Trophoblast cell (in vitro differentiated cells and primary cell): ENCODE data around the gene LILRB2.

Experiments
- DNase-seq, 2 donors: peaks; one replicate each; pipeline ENCODE4 v3.0.0-alpha.2; 2016
- H2AFZ ChIP-seq: 2 replicates; pipeline ENCODE4 v1.6.1; 2013; ENCODE audit warnings: low read length, moderate library complexity, mild to moderate bottlenecking; ENCODE audit not compliant: insufficient read depth, poor library complexity
- H2AK5ac ChIP-seq: 2 replicates; pipeline ENCODE4 v1.6.1; 2013; ENCODE audit warnings: mild to moderate bottlenecking, low read length
- H2BK120ac ChIP-seq: 2 replicates; pipeline ENCODE4 v1.6.1; 2013; ENCODE audit warnings: low read length, mild to moderate bottlenecking, moderate library complexity; ENCODE audit not compliant: insufficient read depth, poor library complexity
- H2BK12ac ChIP-seq: 2 replicates; pipeline ENCODE4 v1.6.1; 2013; ENCODE audit warnings: mild to moderate bottlenecking, low read length, moderate library complexity
- H2BK5ac ChIP-seq: 2 replicates; pipeline ENCODE4 v1.6.1; 2013; ENCODE audit warnings: low read length, low read depth, moderate library complexity, mild to moderate bottlenecking; ENCODE audit not compliant: poor library complexity
- H3K14ac ChIP-seq: 2 replicates; pipeline ENCODE4 v1.6.1; 2013; ENCODE audit warnings: mild to moderate bottlenecking, low read length
- H3K18ac ChIP-seq: 2 replicates; pipeline ENCODE4 v1.6.1; 2013; ENCODE audit warnings: mild to moderate bottlenecking, low read length
- H3K23ac ChIP-seq: 2 replicates; pipeline ENCODE4 v1.6.1; 2013; ENCODE audit warnings: low read length
- H3K27ac ChIP-seq: 2 replicates; pipeline ENCODE4 v1.5.1; 2013; ENCODE audit warnings: low read depth, mild to moderate bottlenecking, inconsistent platforms, low read length, moderate library complexity
- H3K27me3 ChIP-seq: 2 replicates; pipeline ENCODE4 v1.6.1; 2013; ENCODE audit warnings: inconsistent platforms, mild to moderate bottlenecking, low read length, moderate library complexity; ENCODE audit not compliant: insufficient read depth
- H3K36me3 ChIP-seq, 2 experiments: 1 replicate in 1 of 2; 2 replicates in 1 of 2; pipeline ENCODE4 v1.6.1; 2013; ENCODE audit warnings: low read length in 2 of 2, mild to moderate bottlenecking in 2 of 2, moderate library complexity in 1 of 2; ENCODE audit not compliant: insufficient read depth in 2 of 2, control insufficient read depth in 1 of 2
- H3K4ac ChIP-seq: 2 replicates; pipeline ENCODE4 v1.6.1; 2013; ENCODE audit warnings: low read depth, mild to moderate bottlenecking, low read length, moderate library complexity
- H3K4me1 ChIP-seq, 2 experiments: 1 replicate in 1 of 2; 2 replicates in 1 of 2; pipeline ENCODE4 v1.6.1; 2013; ENCODE audit warnings: low read length in 2 of 2, mild to moderate bottlenecking in 2 of 2, moderate library complexity in 1 of 2; ENCODE audit not compliant: insufficient read depth in 2 of 2, control insufficient read depth in 1 of 2
- H3K4me2 ChIP-seq: 2 replicates; pipeline ENCODE4 v1.6.1; 2013; ENCODE audit warnings: inconsistent platforms, mild to moderate bottlenecking, low read length, moderate library complexity
- H3K4me3 ChIP-seq: 2 replicates; pipeline ENCODE4 v1.5.1; 2013; ENCODE audit warnings: mild to moderate bottlenecking, low read depth, low read length, inconsistent platforms
- H3K79me1 ChIP-seq: one replicate; pipeline ENCODE4 v1.6.1; 2013; ENCODE audit warnings: low read length
- H3K79me2 ChIP-seq: 2 replicates; pipeline ENCODE4 v1.6.1; 2013; ENCODE audit warnings: low read length, mild to moderate bottlenecking; ENCODE audit not compliant: control insufficient read depth, insufficient read depth, poor library complexity
- H3K9ac ChIP-seq: 2 replicates; pipeline ENCODE4 v1.6.1; 2013; ENCODE audit warnings: mild to moderate bottlenecking, low read length
- H3K9me3 ChIP-seq: 2 replicates; pipeline ENCODE4 v1.6.1; 2013; ENCODE audit warnings: low read depth, mild to moderate bottlenecking, control low read depth, inconsistent platforms, low read length; ENCODE audit not compliant: insufficient read depth
- H4K12ac ChIP-seq: 2 replicates; pipeline ENCODE4 v1.6.1; 2013; ENCODE audit warnings: low read depth, mild to moderate bottlenecking, low read length, moderate library complexity
- H4K8ac ChIP-seq: 2 replicates; pipeline ENCODE4 v1.6.1; 2013; ENCODE audit warnings: low read depth, mild to moderate bottlenecking, low read length, moderate library complexity
- H4K91ac ChIP-seq: one replicate; pipeline ENCODE4 v1.6.1; 2013; ENCODE audit warnings: low read depth, mild to moderate bottlenecking, low read length, moderate library complexity
- WGBS: extraction: QIAGEN DNeasy Blood & Tissue Kit; methylation state at CpG from one replicate; pipeline ENCODE4 v1.1.7; 2013; ENCODE audit warnings: missing lambda C conversion rate; ENCODE audit not compliant: insufficient read length, insufficient coverage; ENCODE audit errors: extremely low coverage; 5-methylcytosine and 5-hydroxymethylcytosine counted together

LILRB2 gene

DNA sequence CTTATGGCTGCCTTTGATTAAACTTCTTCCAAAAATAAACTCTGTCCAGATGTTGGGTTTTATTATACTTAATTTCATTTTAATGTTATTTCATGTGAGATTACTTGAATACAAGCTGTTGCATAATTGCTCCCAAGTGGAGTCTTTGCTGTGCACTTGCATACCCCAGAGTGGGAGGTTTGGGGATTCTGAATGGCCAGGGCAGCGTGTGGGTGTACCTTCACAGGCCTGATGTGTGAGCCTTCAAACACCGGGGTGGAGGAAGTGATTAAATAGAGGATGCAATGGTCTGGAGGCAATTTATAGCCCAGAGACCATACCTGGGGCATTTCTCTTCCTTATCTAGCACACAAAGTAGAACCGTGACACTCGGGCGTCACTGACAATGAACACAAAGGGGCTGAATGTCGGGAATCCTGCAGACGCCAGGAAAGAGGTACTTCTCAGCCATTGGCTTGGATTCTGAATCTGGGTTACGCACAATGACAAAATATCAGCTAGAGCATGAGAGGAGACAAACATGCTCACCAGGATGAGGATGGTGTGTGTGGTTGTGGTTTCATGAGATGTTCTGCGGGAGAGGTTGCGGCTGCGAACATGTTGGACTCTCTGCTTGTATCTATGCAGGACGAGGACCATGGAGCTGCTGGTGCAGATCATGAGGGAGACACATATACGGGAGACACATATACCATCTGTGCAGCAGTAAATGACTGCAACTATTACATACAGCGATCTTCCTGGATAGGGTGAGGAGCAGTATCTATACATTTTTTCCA is 39.2 kb upstream of the LILRB2 start:
- no peaks in the 10 kb centered on the region for H3K36me3 ChIP-seq
- no peak overlapping the region for H4K8ac ChIP-seq
- H3K4me3 ChIP-seq: no peak overlapping the region
- no peaks in the 10 kb centered on the region for H3K79me2 ChIP-seq
- H4K12ac ChIP-seq: no peak overlapping the region
- H2BK5ac ChIP-seq: no peak overlapping the region
- H3K4ac ChIP-seq: no peak overlapping the region
- no CpG with 5 or more reads among the region's 14 CpGs for WGBS
- H3K23ac ChIP-seq: no peak overlapping the region
- H3K9ac ChIP-seq: no peak overlapping the region
- H3K27me3 ChIP-seq: no peaks in the 10 kb centered on the region
- H3K27ac ChIP-seq: no peak overlapping the region
- no peak overlapping the region for H3K14ac ChIP-seq
- H3K4me2 ChIP-seq: no peak overlapping the region
- no peaks in the 10 kb centered on the region for H3K4me1 ChIP-seq
- DNase-seq: no peak
- H4K91ac ChIP-seq: no peak overlapping the region
- H2AFZ ChIP-seq: no peak overlapping the region
- no peaks in the 10 kb centered on the region for H3K79me1 ChIP-seq
- H2AK5ac ChIP-seq: no peak overlapping the region
- H3K18ac ChIP-seq: no peak overlapping the region
- H3K9me3 ChIP-seq: peaks cover 16% of the 10 kb centered on the region
- H2BK120ac ChIP-seq: no peak overlapping the region
- H2BK12ac ChIP-seq: no peak overlapping the region

DNA sequence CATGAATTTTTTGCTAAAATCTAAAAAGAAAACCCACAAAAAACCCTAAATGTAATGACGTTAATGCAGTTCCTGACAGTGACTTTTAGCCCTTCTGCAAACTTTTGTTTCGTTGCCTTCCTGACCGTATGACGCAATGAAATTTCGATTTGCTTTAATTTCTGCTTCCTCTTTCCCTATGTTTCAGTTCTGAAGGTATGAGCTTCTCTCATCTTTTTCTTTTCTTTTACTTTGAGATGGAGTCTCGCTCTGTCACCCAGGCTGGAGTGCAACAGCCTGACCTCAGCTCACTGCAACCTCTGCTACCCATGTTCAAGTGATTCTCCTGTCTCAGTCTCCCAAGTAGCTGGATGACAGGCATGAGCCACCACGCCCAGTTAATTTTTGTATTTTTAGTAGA is 38.1 kb upstream of the LILRB2 start:
- Histone ChIP-seq H3K4me2 (no peak overlapping the region), H2AFZ (no peak overlapping the region), H3K9ac (no peak overlapping the region), H3K18ac (no peak overlapping the region), H2BK12ac (no peak overlapping the region), H3K27ac (no peak overlapping the region), H3K27me3 (no peaks in the 10 kb centered on the region), H3K79me1 (no peaks in the 10 kb centered on the region), H3K4me3 (no peak overlapping the region), H3K79me2 (no peaks in the 10 kb centered on the region), H3K36me3 (no peaks in the 10 kb centered on the region), H4K12ac (no peak overlapping the region), H2BK120ac (no peak overlapping the region), H4K8ac (no peak overlapping the region), H3K4ac (no peak overlapping the region), H3K14ac (no peak overlapping the region), H2BK5ac (no peak overlapping the region), H2AK5ac (no peak overlapping the region), H4K91ac (no peak overlapping the region), H3K4me1 (no peaks in the 10 kb centered on the region), H3K9me3 (peaks cover 16% of the 10 kb centered on the region), H3K23ac (no peak overlapping the region)
- WGBS: no CpG with 5 or more reads among the region's 7 CpGs
- DNase-seq: peak in 1 of 2 donors; percentile 21

DNA sequence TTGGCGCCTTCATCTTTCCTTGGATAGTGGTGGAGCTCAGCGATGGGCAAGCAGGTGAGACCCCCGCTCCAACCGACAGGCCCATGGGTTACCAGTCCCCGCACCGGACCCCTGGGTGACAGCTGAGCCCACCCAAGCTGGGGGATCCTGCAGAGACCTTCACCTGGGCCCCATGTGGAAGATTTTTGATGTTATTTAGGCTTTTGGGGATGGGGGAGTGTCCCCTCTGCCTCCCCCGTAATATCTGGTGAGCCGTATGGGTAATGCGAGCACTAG is 37.0 kb upstream of the LILRB2 start:
- no peak overlapping the region for H2BK5ac ChIP-seq
- no peaks in the 10 kb centered on the region for H3K79me2 ChIP-seq
- no CpG with 5 or more reads among the region's 9 CpGs for WGBS

DNA sequence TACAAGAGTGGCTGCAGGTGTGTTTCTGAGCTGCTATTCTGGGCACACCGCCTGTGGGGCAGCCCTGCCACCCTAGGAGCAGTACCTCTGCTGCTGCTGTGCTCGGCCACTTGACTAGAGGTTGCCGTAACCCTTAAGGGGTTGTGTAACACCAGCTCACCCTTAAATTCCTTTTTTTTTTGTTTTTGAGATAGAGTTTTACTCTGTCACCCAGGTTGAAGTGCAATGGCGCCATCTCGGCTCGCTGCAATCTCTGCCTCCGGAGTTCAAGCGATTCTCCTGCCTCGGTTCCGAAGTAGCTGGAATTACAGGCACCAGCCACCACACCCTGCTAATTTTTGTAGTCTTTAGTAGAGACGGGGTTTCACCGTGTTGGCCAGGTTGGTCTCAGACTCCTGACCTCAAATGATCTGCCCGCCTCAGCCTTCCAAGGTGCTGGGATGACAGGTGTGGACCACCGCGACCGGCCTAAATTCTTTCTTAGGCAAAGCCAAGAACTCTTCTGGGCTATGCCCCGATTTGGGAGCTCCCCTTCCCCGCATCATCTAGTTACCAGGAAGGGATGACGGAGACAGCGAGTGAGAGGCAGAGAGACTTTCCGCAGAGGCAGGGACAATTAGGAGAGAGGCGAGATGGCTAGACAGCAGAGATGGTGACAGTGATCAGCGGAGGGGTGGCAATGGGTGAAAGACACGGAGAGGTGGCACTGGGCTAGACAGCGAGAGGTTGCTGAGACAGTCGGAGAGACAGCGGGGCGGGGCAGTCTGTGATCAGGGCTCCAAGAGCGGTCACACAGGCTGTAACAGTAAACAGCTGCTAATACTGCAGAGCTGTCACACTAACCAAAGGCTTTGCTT is 36.4 kb upstream of the LILRB2 start:
- no peak overlapping the region for H4K12ac ChIP-seq
- no peak overlapping the region for H2AK5ac ChIP-seq
- H3K79me1 ChIP-seq: no peaks in the 10 kb centered on the region
- H3K4me1 ChIP-seq: no peaks in the 10 kb centered on the region
- no peaks in the 10 kb centered on the region for H3K36me3 ChIP-seq
- H2BK5ac ChIP-seq: no peak overlapping the region
- no peak overlapping the region for H3K4me3 ChIP-seq
- H2AFZ ChIP-seq: no peak overlapping the region
- H3K79me2 ChIP-seq: no peaks in the 10 kb centered on the region
- H3K23ac ChIP-seq: no peak overlapping the region
- no peak overlapping the region for H4K91ac ChIP-seq
- H3K27me3 ChIP-seq: no peaks in the 10 kb centered on the region
- H2BK12ac ChIP-seq: no peak overlapping the region
- H3K9ac ChIP-seq: no peak overlapping the region
- H3K14ac ChIP-seq: no peak overlapping the region
- no peak overlapping the region for H3K4ac ChIP-seq
- no peak overlapping the region for H3K27ac ChIP-seq
- no peak overlapping the region for H4K8ac ChIP-seq
- peaks cover 18% of the 10 kb centered on the region for H3K9me3 ChIP-seq
- no CpG with 5 or more reads among the region's 29 CpGs for whole genome bisulfite sequencing
- no peak overlapping the region for H3K4me2 ChIP-seq
- no peak overlapping the region for H2BK120ac ChIP-seq
- no peak for DNase-seq
- H3K18ac ChIP-seq: no peak overlapping the region

More for the DNA sequence above, 37.0 kb upstream of the LILRB2 start:
- Histone ChIP-seq H3K4me1 (no peaks in the 10 kb centered on the region), H3K36me3 (no peaks in the 10 kb centered on the region), H3K9me3 (peaks cover 16% of the 10 kb centered on the region), H3K23ac (no peak overlapping the region), H4K91ac (no peak overlapping the region), H3K27me3 (no peaks in the 10 kb centered on the region), H2AFZ (no peak overlapping the region), H4K8ac (no peak overlapping the region), H2AK5ac (no peak overlapping the region), H3K9ac (no peak overlapping the region), H3K18ac (no peak overlapping the region), H3K27ac (no peak overlapping the region), H3K4me2 (no peak overlapping the region), H3K79me1 (no peaks in the 10 kb centered on the region), H3K14ac (no peak overlapping the region), H2BK12ac (no peak overlapping the region), H2BK120ac (no peak overlapping the region), H3K4ac (no peak overlapping the region), H4K12ac (no peak overlapping the region), H3K4me3 (no peak overlapping the region)
- no peak for DNase-seq
